MM.1S (cell line): ENCODE data around the gene CLTCL1.
"Not testable (repeated sequence)": the region's sequence is repeated elsewhere in the genome, so short reads cannot be mapped to it uniquely, and the experiment has no call there.

ENCODE experiments used
- DNase-seq: peaks from one replicate; pipeline ENCODE4 v3.0.0-alpha.2; 2015
- H2AFZ ChIP-seq: fragments of 300-600 bp; sonication (generic); 2 replicates; pipeline ENCODE4 v1.6.0; 2016; ENCODE audit warnings: antibody characterized with exemption, low read length
- H3F3A ChIP-seq: fragments of 300-600 bp; sonication (generic); 2 replicates; pipeline ENCODE4 v1.6.1; 2016; ENCODE audit warnings: mild to moderate bottlenecking, antibody characterized with exemption, low read length, moderate library complexity, mixed read lengths; ENCODE audit not compliant: insufficient read depth
- H3K27ac ChIP-seq: fragments of 300-600 bp; sonication (generic); 2 replicates; pipeline ENCODE4 v1.5.1; 2016; ENCODE audit warnings: mild to moderate bottlenecking, low read length
- H3K27me3 ChIP-seq: fragments of 300-600 bp; sonication (generic); replicated peaks from 2 replicates; pipeline ENCODE4 v1.6.0; 2016; ENCODE audit warnings: low read length; ENCODE audit not compliant: insufficient read depth
- H3K36me3 ChIP-seq: fragments of 300-600 bp; sonication (generic); replicated peaks from 2 replicates; pipeline ENCODE4 v1.6.1; 2016; ENCODE audit warnings: mild to moderate bottlenecking, low read length, mixed read lengths; ENCODE audit not compliant: insufficient read depth
- H3K4me1 ChIP-seq: fragments of 300-600 bp; sonication (generic); 2 replicates; pipeline ENCODE4 v1.6.1; 2016; ENCODE audit warnings: low read length, mixed read lengths
- H3K4me2 ChIP-seq: fragments of 300-600 bp; sonication (generic); 2 replicates; pipeline ENCODE4 v1.6.0; 2016; ENCODE audit warnings: low read depth, low read length
- H3K4me3 ChIP-seq: fragments of 300-600 bp; sonication (generic); 2 replicates; pipeline ENCODE4 v1.5.1; 2016; ENCODE audit warnings: low read length, mixed read lengths
- H3K79me2 ChIP-seq: fragments of 300-600 bp; sonication (generic); 2 replicates; pipeline ENCODE4 v1.6.1; 2016; ENCODE audit warnings: mixed run types, low read length, mixed read lengths
- H3K9ac ChIP-seq: fragments of 300-600 bp; sonication (generic); 2 replicates; pipeline ENCODE4 v1.6.1; 2016; ENCODE audit warnings: low read length, mixed read lengths
- H3K9me2 ChIP-seq: fragments of 300-600 bp; sonication (generic); replicated peaks from 2 replicates; pipeline ENCODE4 v1.6.1; 2016; ENCODE audit warnings: mild to moderate bottlenecking, low read length, mixed read lengths; ENCODE audit not compliant: insufficient read depth
- H3K9me3 ChIP-seq: fragments of 300-600 bp; sonication (generic); replicated peaks from 2 replicates; pipeline ENCODE4 v1.6.1; 2016; ENCODE audit warnings: mild to moderate bottlenecking, low read length, mixed read lengths; ENCODE audit not compliant: insufficient read depth
- H4K20me1 ChIP-seq: fragments of 300-600 bp; sonication (generic); 2 replicates; pipeline ENCODE4 v1.6.1; 2016; ENCODE audit warnings: mild to moderate bottlenecking, low read length, moderate library complexity, mixed read lengths; ENCODE audit not compliant: insufficient read depth
- CTCF ChIP-seq: fragments of 300-600 bp; sonication (generic); IDR thresholded peaks from 2 replicates; pipeline ENCODE4 v1.5.1; 2016; ENCODE audit warnings: antibody characterized with exemption, low read length, mixed read lengths
- EZH2 ChIP-seq: fragments of 300-600 bp; sonication (generic); optimal IDR thresholded peaks from 2 replicates; pipeline ENCODE3; 2017; ENCODE audit warnings: low read depth, mild to moderate bottlenecking, antibody characterized with exemption, low read length, mixed read lengths
- EZH2phosphoT487 ChIP-seq: fragments of 300-600 bp; sonication (generic); IDR thresholded peaks from 2 replicates; pipeline ENCODE4 v1.6.1; 2018; ENCODE audit warnings: antibody characterized with exemption, low read length

CLTCL1 gene

GRCh38 chr22:19329454-19329853 is 37.9 kb upstream of the CLTCL1 start:
- Histone ChIP-seq H3K4me1 (no peaks in the 10 kb centered on the region), H2AFZ (no peak overlapping the region), H3K9me2 (no peaks in the 10 kb centered on the region), H4K20me1 (no peaks in the 10 kb centered on the region), H3K27ac (no peak overlapping the region), H3K4me2 (no peak overlapping the region), H3F3A (no peaks in the 10 kb centered on the region), H3K36me3 (peaks cover 13% of the 10 kb centered on the region), H3K9ac (no peak overlapping the region), H3K4me3 (no peak overlapping the region), H3K9me3 (no peaks in the 10 kb centered on the region), H3K27me3 (no peaks in the 10 kb centered on the region), H3K79me2 (no peaks in the 10 kb centered on the region)
- no peak for DNase-seq
- no peak for TF ChIP-seq EZH2
- no peak for TF ChIP-seq CTCF
- TF ChIP-seq EZH2phosphoT487, result no peak

- Histone ChIP-seq H3K36me3 (peaks cover under 1% of the 10 kb centered on the region), H3K27ac (no peak overlapping the region)
- TF ChIP-seq EZH2phosphoT487, result no peak
- no peak for TF ChIP-seq EZH2
Measured at GRCh38 chr22:19325296-19325948, 33.9 kb upstream of the CLTCL1 start.

GRCh38 chr22:19323420-19323819 is 31.9 kb upstream of the CLTCL1 start:
- not testable (repeated sequence) for H3K79me2 ChIP-seq, H3K27ac ChIP-seq, H2AFZ ChIP-seq, DNase-seq, H3K4me3 ChIP-seq, H3K9ac ChIP-seq, H3F3A ChIP-seq, H3K9me2 ChIP-seq, H3K4me1 ChIP-seq, H3K9me3 ChIP-seq, H4K20me1 ChIP-seq, H3K4me2 ChIP-seq, H3K27me3 ChIP-seq, H3K36me3 ChIP-seq

More at GRCh38 chr22:19325296-19325948, 33.9 kb upstream of the CLTCL1 start:
- no peaks in the 10 kb centered on the region for H3K79me2 ChIP-seq
- H3K4me3 ChIP-seq, result no peak overlapping the region
- no peaks in the 10 kb centered on the region for H3K9me2 ChIP-seq
- no peaks in the 10 kb centered on the region for H3K4me1 ChIP-seq
- no peak overlapping the region for H3K9ac ChIP-seq
- no peak for DNase-seq
- no peak overlapping the region for H3K4me2 ChIP-seq
- no peaks in the 10 kb centered on the region for H3F3A ChIP-seq
- no peaks in the 10 kb centered on the region for H4K20me1 ChIP-seq
- no peak overlapping the region for H2AFZ ChIP-seq
- H3K27me3 ChIP-seq, result no peaks in the 10 kb centered on the region
- H3K9me3 ChIP-seq, result no peaks in the 10 kb centered on the region

GRCh38 chr22:19321757-19322156 is 30.2 kb upstream of the CLTCL1 start:
- TF ChIP-seq CTCF (no peak), EZH2 (no peak), EZH2phosphoT487 (no peak)
- H3F3A ChIP-seq, result no peaks in the 10 kb centered on the region
- no peaks in the 10 kb centered on the region for H3K9me2 ChIP-seq

GRCh38 chr22:19320136-19320535 is 28.6 kb upstream of the CLTCL1 start:
- not testable (repeated sequence) for H3K4me3 ChIP-seq, H3K4me1 ChIP-seq, H4K20me1 ChIP-seq, H3K79me2 ChIP-seq, DNase-seq, H3K36me3 ChIP-seq, H3K9me2 ChIP-seq, H3K4me2 ChIP-seq, H3K27ac ChIP-seq, H3K9me3 ChIP-seq, H3K27me3 ChIP-seq, H3F3A ChIP-seq, H2AFZ ChIP-seq, H3K9ac ChIP-seq

More at GRCh38 chr22:19321757-19322156, 30.2 kb upstream of the CLTCL1 start:
- Histone ChIP-seq H3K36me3 (no peaks in the 10 kb centered on the region), H3K4me3 (no peak overlapping the region), H3K4me2 (no peak overlapping the region), H3K9me3 (no peaks in the 10 kb centered on the region), H3K4me1 (no peaks in the 10 kb centered on the region), H3K79me2 (no peaks in the 10 kb centered on the region), H4K20me1 (no peaks in the 10 kb centered on the region), H2AFZ (no peak overlapping the region), H3K27ac (no peak overlapping the region), H3K27me3 (no peaks in the 10 kb centered on the region), H3K9ac (no peak overlapping the region)
- no peak for DNase-seq
